ENCODE results near the gene TTLL1. TPM values are rescaled to one million over a fixed set of nuclear protein-coding genes. Genes with fewer than 3 reads are reported as not detected.
A peak's percentile ranks its signal among the peaks of the same experiment; 100 is the strongest.

The TTLL1 gene
- total and polyA plus RNA-seq, 2 donors from 2014 or later, result 8.4 to 11.5 TPM

DNA sequence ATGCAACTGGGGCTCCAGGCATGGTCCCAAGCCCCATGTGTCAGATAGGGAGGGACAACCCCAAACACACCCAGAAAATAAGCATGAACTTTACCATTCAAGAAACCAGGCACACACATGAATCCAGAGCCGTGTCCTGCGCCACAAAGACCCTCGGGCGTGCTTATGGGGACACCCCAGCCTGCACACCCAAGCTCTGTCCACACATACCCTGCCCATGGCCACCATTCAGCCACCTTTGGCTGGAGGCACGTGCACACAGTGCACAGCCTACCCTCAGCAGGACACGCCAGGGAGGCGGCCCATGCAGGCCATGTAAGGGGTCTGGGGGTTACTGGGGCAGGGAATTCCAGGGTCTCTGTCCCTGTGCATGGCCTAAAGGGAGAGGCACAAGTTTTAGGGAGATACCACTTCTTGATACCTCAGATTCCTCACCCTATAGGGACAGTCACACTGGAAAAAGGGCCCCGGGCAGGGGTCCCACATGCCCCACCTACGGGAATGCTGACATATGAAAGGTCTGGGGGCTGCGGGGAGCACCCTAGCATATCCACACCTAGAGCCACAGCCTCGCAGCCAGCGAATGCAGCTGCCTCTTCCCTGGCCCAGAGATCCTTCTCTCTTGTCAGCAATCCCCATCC, 94.8 kb downstream of the TTLL1 start:
- Histone ChIP-seq H3K27ac (ENCODE audit: low read depth in 2 of 2, low read length in 2 of 2) (peak overlapping the region; percentile 30 to 92), H3K9me3 (ENCODE audit: control insufficient read depth in 2 of 3, insufficient read depth in 1 of 3, low read length in 3 of 3) (no peaks in the 10 kb centered on the region), H3K9ac (ENCODE audit: low read length in 3 of 3) (peak overlapping the region in 1 of 3 donors; percentile 40), H3K27me3 (ENCODE audit: control insufficient read depth, insufficient read depth, low read length) (no peaks in the 10 kb centered on the region), H3K4me1 (ENCODE audit: control insufficient read depth in 2 of 3, insufficient read depth in 2 of 3, low read depth in 1 of 3, low read length in 3 of 3) (peaks cover 0 to 31% (median 16%) of the 10 kb centered on the region in 3 donors), H3K4me3 (ENCODE audit: low read length in 3 of 3) (no peak overlapping the region), H3K36me3 (ENCODE audit: control insufficient read depth in 2 of 3, insufficient read depth in 3 of 3, low read length in 3 of 3) (no peaks in the 10 kb centered on the region)
- FAIRE-seq (no peak), DNase-seq (no peak)
- intact Hi-C loops (cut with DNase I), result no loop called here
- no peak for TF ChIP-seq CTCF (IDR thresholded peaks at IDR 0.05; ENCODE audit: borderline replicate concordance, extremely low read depth, insufficient read depth)

DNA sequence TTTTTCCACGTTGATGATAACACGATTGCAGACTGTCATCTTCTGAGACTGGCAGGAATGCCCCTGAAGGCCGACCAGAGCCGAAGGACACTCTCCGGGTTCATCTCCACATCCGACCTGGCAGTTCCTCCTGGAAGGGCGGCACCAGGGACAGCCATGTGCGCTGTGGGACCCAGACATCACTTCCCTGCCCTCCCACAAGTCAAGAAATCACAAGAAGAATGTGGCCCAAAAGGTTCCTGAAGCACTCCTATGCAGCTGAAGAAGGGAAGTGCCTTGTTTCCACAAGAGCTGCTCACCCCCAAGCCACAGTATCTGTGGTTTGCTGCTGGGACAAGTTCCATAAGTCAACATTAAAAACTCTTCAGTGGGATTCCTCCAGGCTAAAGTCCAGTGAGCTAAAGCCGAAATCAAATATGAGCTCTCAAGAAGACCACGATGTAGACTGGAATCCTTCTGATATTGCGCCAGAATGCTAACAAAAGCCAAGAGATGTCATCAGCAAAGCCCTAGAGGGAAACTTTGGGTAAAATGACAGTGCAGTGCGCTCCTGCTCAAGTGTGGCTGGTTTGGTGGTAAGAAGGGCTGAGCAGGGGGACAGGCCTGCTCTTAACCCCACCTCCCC, 95.4 kb downstream of the TTLL1 start:
- no peaks in the 10 kb centered on the region for H3K36me3 ChIP-seq (ENCODE audit: control insufficient read depth in 2 of 3, insufficient read depth in 3 of 3, low read length in 3 of 3)
- FAIRE-seq (no peak), DNase-seq (no peak)
- no peaks in the 10 kb centered on the region for H3K27me3 ChIP-seq (ENCODE audit: control insufficient read depth, insufficient read depth, low read length)
- H3K4me1 ChIP-seq (ENCODE audit: control insufficient read depth in 2 of 3, insufficient read depth in 2 of 3, low read depth in 1 of 3, low read length in 3 of 3), result peaks cover 0 to 31% (median 16%) of the 10 kb centered on the region in 3 donors
- no peaks in the 10 kb centered on the region for H3K9me3 ChIP-seq (ENCODE audit: control insufficient read depth in 2 of 3, insufficient read depth in 1 of 3, low read length in 3 of 3)
- no peak overlapping the region for H3K4me3 ChIP-seq (ENCODE audit: low read length in 3 of 3)
- peak overlapping the region in 1 of 2 donors; percentile 37 for H3K27ac ChIP-seq (ENCODE audit: low read depth in 2 of 2, low read length in 2 of 2)
- no peak overlapping the region for H3K9ac ChIP-seq (ENCODE audit: low read length in 3 of 3)
- TF ChIP-seq CTCF (IDR thresholded peaks at IDR 0.05; ENCODE audit: borderline replicate concordance, extremely low read depth, insufficient read depth), result no peak
- intact Hi-C loops (cut with DNase I), result no loop called here

- no peak for TF ChIP-seq CTCF (IDR thresholded peaks at IDR 0.05; ENCODE audit: borderline replicate concordance, extremely low read depth, insufficient read depth)
- no peaks in the 10 kb centered on the region for H3K27me3 ChIP-seq (ENCODE audit: control insufficient read depth, insufficient read depth, low read length)
Observed at GRCh38 chr22:42992886-42993479, 96.2 kb downstream of the TTLL1 start.

More at GRCh38 chr22:42992886-42993479, 96.2 kb downstream of the TTLL1 start:
- no peaks in the 10 kb centered on the region for H3K9me3 ChIP-seq (ENCODE audit: control insufficient read depth in 2 of 3, insufficient read depth in 1 of 3, low read length in 3 of 3)
- no peaks in the 10 kb centered on the region for H3K36me3 ChIP-seq (ENCODE audit: control insufficient read depth in 2 of 3, insufficient read depth in 3 of 3, low read length in 3 of 3)
- DNase-seq (no peak), FAIRE-seq (no peak)
- intact Hi-C loops (cut with DNase I), result no loop called here
- no peak overlapping the region for H3K4me3 ChIP-seq (ENCODE audit: low read length in 3 of 3)
- H3K27ac ChIP-seq (ENCODE audit: low read depth in 2 of 2, low read length in 2 of 2), result no peak overlapping the region
- no peak overlapping the region for H3K9ac ChIP-seq (ENCODE audit: low read length in 3 of 3)
- peaks cover 0 to 29% (median 16%) of the 10 kb centered on the region in 3 donors for H3K4me1 ChIP-seq (ENCODE audit: control insufficient read depth in 2 of 3, insufficient read depth in 2 of 3, low read depth in 1 of 3, low read length in 3 of 3)
